ENCODE results near the gene USPL1. TPM values are rescaled to one million over a fixed set of nuclear protein-coding genes. Genes with fewer than 3 reads are reported as not detected.
A peak's percentile ranks its signal among the peaks of the same experiment; 100 is the strongest.

The USPL1 gene
- total RNA-seq, 1 experiment from 2014 or later = 14.3 TPM

DNA sequence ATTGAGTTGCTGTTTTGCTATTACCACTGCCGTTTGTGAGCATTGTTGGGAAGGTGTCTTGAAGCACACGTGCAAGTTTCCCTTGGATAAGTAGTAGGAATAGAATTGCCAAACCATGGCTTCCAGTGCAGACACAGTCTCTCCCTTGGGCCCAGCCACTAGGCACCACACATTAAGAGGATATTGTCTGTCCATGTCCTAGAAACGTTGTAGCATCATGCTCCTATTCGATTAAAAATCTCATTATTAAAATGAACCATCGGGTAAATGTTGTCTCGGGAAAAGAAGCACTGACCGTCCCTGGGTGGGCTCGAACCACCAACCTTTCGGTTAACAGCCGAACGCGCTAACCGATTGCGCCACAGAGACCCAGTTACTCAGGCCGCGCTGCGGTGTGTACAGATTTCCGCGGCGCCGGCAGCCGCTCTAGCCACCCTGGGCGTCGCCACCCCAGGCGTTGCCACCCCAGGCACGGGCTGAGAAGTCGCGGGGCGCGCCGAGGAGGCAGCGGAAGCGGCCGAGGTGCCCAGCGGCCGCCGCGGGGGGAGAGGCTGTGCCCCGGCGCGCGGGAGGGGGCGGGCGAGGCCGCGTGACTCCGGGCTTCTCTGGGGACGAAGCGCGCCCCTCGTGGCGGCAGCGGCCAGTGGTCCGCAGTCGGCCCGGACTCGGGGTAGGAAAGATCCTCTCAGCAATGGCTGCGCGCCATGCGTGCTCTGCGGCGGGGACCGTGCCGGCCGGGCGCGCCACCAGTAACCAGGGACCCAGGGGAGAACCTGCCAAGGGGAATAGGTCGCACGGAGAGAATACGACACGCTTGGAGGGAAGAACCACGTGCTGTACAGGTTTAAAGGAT, 56.2 kb downstream of the USPL1 start (continued):
- TF ChIP-seq, protein P1, sequence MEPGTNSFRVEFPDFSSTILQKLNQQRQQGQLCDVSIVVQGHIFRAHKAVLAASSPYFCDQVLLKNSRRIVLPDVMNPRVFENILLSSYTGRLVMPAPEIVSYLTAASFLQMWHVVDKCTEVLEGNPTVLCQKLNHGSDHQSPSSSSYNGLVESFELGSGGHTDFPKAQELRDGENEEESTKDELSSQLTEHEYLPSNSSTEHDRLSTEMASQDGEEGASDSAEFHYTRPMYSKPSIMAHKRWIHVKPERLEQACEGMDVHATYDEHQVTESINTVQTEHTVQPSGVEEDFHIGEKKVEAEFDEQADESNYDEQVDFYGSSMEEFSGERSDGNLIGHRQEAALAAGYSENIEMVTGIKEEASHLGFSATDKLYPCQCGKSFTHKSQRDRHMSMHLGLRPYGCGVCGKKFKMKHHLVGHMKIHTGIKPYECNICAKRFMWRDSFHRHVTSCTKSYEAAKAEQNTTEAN (CRISPR knock-in tag; IDR thresholded peaks at IDR 0.05) = peak; percentile 84; the same call in 1 of the 2 replicates
- peak; percentile 69; the same call in 1 of the 2 replicates for TF ChIP-seq ELF4 (CRISPR knock-in tag; IDR thresholded peaks at IDR 0.05; ENCODE audit: low read depth)
- TF ChIP-seq, protein P2, sequence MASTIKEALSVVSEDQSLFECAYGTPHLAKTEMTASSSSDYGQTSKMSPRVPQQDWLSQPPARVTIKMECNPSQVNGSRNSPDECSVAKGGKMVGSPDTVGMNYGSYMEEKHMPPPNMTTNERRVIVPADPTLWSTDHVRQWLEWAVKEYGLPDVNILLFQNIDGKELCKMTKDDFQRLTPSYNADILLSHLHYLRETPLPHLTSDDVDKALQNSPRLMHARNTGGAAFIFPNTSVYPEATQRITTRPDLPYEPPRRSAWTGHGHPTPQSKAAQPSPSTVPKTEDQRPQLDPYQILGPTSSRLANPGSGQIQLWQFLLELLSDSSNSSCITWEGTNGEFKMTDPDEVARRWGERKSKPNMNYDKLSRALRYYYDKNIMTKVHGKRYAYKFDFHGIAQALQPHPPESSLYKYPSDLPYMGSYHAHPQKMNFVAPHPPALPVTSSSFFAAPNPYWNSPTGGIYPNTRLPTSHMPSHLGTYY (CRISPR knock-in tag; IDR thresholded peaks at IDR 0.05) = no peak
- TF ChIP-seq OVOL2 (CRISPR knock-in tag; IDR thresholded peaks at IDR 0.05; ENCODE audit: borderline replicate concordance) = no peak
- TF ChIP-seq, protein P3, sequence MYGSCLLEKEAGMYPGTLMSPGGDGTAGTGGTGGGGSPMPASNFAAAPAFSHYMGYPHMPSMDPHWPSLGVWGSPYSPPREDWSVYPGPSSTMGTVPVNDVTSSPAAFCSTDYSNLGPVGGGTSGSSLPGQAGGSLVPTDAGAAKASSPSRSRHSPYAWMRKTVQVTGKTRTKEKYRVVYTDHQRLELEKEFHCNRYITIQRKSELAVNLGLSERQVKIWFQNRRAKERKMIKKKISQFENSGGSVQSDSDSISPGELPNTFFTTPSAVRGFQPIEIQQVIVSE (CRISPR knock-in tag; IDR thresholded peaks at IDR 0.05; ENCODE audit: borderline replicate concordance) = no peak
- TF ChIP-seq, protein P4, sequence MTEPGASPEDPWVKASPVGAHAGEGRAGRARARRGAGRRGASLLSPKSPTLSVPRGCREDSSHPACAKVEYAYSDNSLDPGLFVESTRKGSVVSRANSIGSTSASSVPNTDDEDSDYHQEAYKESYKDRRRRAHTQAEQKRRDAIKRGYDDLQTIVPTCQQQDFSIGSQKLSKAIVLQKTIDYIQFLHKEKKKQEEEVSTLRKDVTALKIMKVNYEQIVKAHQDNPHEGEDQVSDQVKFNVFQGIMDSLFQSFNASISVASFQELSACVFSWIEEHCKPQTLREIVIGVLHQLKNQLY (CRISPR knock-in tag; IDR thresholded peaks at IDR 0.05) = no peak
- no peak for TF ChIP-seq NFATC4 (CRISPR knock-in tag; IDR thresholded peaks at IDR 0.05)
- TF ChIP-seq MYBL2 (CRISPR knock-in tag; IDR thresholded peaks at IDR 0.05) = peak; percentile 80; the same call in 1 of the 2 replicates
- TF ChIP-seq, protein P5, sequence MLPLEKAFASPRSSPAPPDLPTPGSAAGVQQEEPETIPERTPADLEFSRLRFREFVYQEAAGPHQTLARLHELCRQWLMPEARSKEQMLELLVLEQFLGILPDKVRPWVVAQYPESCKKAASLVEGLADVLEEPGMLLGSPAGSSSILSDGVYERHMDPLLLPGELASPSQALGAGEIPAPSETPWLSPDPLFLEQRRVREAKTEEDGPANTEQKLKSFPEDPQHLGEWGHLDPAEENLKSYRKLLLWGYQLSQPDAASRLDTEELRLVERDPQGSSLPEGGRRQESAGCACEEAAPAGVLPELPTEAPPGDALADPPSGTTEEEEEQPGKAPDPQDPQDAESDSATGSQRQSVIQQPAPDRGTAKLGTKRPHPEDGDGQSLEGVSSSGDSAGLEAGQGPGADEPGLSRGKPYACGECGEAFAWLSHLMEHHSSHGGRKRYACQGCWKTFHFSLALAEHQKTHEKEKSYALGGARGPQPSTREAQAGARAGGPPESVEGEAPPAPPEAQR (CRISPR knock-in tag; IDR thresholded peaks at IDR 0.05) = no peak
- TF ChIP-seq JUN (CRISPR knock-in tag; IDR thresholded peaks at IDR 0.05) = peak; percentile 59; the same call in 1 of the 2 replicates
- TF ChIP-seq, protein P6, sequence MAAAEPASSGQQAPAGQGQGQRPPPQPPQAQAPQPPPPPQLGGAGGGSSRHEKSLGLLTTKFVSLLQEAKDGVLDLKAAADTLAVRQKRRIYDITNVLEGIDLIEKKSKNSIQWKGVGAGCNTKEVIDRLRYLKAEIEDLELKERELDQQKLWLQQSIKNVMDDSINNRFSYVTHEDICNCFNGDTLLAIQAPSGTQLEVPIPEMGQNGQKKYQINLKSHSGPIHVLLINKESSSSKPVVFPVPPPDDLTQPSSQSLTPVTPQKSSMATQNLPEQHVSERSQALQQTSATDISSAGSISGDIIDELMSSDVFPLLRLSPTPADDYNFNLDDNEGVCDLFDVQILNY (CRISPR knock-in tag; IDR thresholded peaks at IDR 0.05) = peak; percentile 84; the same call in 1 of the 2 replicates
- TF ChIP-seq, protein P7, sequence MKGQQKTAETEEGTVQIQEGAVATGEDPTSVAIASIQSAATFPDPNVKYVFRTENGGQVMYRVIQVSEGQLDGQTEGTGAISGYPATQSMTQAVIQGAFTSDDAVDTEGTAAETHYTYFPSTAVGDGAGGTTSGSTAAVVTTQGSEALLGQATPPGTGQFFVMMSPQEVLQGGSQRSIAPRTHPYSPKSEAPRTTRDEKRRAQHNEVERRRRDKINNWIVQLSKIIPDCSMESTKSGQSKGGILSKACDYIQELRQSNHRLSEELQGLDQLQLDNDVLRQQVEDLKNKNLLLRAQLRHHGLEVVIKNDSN (CRISPR knock-in tag; IDR thresholded peaks at IDR 0.05) = peak; percentile 85
- TF ChIP-seq GRHL2 (CRISPR knock-in tag; IDR thresholded peaks at IDR 0.05; ENCODE audit: insufficient replicate concordance, severe bottlenecking) = no peak
- TF ChIP-seq, protein P8, sequence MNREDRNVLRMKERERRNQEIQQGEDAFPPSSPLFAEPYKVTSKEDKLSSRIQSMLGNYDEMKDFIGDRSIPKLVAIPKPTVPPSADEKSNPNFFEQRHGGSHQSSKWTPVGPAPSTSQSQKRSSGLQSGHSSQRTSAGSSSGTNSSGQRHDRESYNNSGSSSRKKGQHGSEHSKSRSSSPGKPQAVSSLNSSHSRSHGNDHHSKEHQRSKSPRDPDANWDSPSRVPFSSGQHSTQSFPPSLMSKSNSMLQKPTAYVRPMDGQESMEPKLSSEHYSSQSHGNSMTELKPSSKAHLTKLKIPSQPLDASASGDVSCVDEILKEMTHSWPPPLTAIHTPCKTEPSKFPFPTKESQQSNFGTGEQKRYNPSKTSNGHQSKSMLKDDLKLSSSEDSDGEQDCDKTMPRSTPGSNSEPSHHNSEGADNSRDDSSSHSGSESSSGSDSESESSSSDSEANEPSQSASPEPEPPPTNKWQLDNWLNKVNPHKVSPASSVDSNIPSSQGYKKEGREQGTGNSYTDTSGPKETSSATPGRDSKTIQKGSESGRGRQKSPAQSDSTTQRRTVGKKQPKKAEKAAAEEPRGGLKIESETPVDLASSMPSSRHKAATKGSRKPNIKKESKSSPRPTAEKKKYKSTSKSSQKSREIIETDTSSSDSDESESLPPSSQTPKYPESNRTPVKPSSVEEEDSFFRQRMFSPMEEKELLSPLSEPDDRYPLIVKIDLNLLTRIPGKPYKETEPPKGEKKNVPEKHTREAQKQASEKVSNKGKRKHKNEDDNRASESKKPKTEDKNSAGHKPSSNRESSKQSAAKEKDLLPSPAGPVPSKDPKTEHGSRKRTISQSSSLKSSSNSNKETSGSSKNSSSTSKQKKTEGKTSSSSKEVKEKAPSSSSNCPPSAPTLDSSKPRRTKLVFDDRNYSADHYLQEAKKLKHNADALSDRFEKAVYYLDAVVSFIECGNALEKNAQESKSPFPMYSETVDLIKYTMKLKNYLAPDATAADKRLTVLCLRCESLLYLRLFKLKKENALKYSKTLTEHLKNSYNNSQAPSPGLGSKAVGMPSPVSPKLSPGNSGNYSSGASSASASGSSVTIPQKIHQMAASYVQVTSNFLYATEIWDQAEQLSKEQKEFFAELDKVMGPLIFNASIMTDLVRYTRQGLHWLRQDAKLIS (CRISPR knock-in tag; IDR thresholded peaks at IDR 0.05; ENCODE audit: borderline replicate concordance) = no peak
- TF ChIP-seq PRRX2 (CRISPR knock-in tag; IDR thresholded peaks at IDR 0.05) = no peak
- TF ChIP-seq, protein P9, sequence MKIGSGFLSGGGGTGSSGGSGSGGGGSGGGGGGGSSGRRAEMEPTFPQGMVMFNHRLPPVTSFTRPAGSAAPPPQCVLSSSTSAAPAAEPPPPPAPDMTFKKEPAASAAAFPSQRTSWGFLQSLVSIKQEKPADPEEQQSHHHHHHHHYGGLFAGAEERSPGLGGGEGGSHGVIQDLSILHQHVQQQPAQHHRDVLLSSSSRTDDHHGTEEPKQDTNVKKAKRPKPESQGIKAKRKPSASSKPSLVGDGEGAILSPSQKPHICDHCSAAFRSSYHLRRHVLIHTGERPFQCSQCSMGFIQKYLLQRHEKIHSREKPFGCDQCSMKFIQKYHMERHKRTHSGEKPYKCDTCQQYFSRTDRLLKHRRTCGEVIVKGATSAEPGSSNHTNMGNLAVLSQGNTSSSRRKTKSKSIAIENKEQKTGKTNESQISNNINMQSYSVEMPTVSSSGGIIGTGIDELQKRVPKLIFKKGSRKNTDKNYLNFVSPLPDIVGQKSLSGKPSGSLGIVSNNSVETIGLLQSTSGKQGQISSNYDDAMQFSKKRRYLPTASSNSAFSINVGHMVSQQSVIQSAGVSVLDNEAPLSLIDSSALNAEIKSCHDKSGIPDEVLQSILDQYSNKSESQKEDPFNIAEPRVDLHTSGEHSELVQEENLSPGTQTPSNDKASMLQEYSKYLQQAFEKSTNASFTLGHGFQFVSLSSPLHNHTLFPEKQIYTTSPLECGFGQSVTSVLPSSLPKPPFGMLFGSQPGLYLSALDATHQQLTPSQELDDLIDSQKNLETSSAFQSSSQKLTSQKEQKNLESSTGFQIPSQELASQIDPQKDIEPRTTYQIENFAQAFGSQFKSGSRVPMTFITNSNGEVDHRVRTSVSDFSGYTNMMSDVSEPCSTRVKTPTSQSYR (CRISPR knock-in tag; IDR thresholded peaks at IDR 0.05) = 0 out of 2 replicates have a peak, but pooled peaks have one; percentile 54
- peak; percentile 28 for TF ChIP-seq FOXK1 (CRISPR knock-in tag; IDR thresholded peaks at IDR 0.05)
- TF ChIP-seq, protein P10, sequence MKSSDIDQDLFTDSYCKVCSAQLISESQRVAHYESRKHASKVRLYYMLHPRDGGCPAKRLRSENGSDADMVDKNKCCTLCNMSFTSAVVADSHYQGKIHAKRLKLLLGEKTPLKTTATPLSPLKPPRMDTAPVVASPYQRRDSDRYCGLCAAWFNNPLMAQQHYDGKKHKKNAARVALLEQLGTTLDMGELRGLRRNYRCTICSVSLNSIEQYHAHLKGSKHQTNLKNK (CRISPR knock-in tag; IDR thresholded peaks at IDR 0.05) = no peak
- no peak for TF ChIP-seq NR2C2 (CRISPR knock-in tag; IDR thresholded peaks at IDR 0.05)
- TF ChIP-seq ZNF396 (CRISPR knock-in tag; IDR thresholded peaks at IDR 0.05; ENCODE audit: borderline replicate concordance) = no peak
- TF ChIP-seq ESRRA (CRISPR knock-in tag; IDR thresholded peaks at IDR 0.05; ENCODE audit: borderline replicate concordance) = peak; percentile 83
- TF ChIP-seq, protein P11, sequence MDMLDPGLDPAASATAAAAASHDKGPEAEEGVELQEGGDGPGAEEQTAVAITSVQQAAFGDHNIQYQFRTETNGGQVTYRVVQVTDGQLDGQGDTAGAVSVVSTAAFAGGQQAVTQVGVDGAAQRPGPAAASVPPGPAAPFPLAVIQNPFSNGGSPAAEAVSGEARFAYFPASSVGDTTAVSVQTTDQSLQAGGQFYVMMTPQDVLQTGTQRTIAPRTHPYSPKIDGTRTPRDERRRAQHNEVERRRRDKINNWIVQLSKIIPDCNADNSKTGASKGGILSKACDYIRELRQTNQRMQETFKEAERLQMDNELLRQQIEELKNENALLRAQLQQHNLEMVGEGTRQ (CRISPR knock-in tag; IDR thresholded peaks at IDR 0.05) = peak; percentile 82

Measured in WTC11 (cell line).